H1 (cell line): Measurements from ENCODE around the gene HOXA6.

ENCODE experiments used
- ASH2L ChIP-seq: fragments of 200-600, 300-600 bp; sonication (generic); IDR thresholded peaks from one replicate; pipeline ENCODE4 v1.7.1; 2017; ENCODE audit warnings: low read length
- CHD2 ChIP-seq: IDR thresholded peaks from 2 replicates; pipeline ENCODE4 v1.6.1; 2012; ENCODE audit warnings: low read length, improper control_type of control experiment
- CTBP2 ChIP-seq: IDR thresholded peaks from 2 replicates; pipeline ENCODE4 v1.7.0; 2011; ENCODE audit warnings: borderline replicate concordance, mild to moderate bottlenecking, moderate library complexity, mixed read lengths, low read length; ENCODE audit not compliant: insufficient read depth, insufficient read length
- CTCF ChIP-seq, 3 experiments: IDR thresholded peaks; 1 replicate in 2 of 3; 2 replicates in 1 of 3; pipeline versions ENCODE4 v1.5.1 to v1.6.1; 2011; ENCODE audit warnings: low read length in 3 of 3, mild to moderate bottlenecking in 3 of 3, inconsistent platforms in 2 of 3, low read depth in 1 of 3, moderate library complexity in 1 of 3; ENCODE audit not compliant: insufficient read depth in 1 of 3; ENCODE audit errors: control extremely low read depth in 1 of 3
- EZH2 ChIP-seq: fragments of 200-600 bp; sonication (generic); IDR thresholded peaks from 2 replicates; pipeline ENCODE4 v1.7.1; 2012; ENCODE audit warnings: low read depth, mild to moderate bottlenecking, moderate library complexity, low read length, inconsistent platforms; ENCODE audit not compliant: severe bottlenecking
- JUND ChIP-seq: IDR thresholded peaks from 2 replicates; pipeline ENCODE4 v1.6.1; 2011; ENCODE audit warnings: mild to moderate bottlenecking, improper control_type of control experiment, low read length
- TAF7 ChIP-seq: optimal IDR thresholded peaks from 2 replicates; pipeline ENCODE3; 2011; ENCODE audit warnings: low read depth, mild to moderate bottlenecking, inconsistent platforms, low read length, moderate library complexity, borderline replicate concordance
- USF2 ChIP-seq: IDR thresholded peaks from 2 replicates; pipeline ENCODE4 v1.6.1; 2011; ENCODE audit warnings: low read length, improper control_type of control experiment

- no peak for TF ChIP-seq CTCF (IDR thresholded peaks at IDR 0.05; ENCODE audit: control extremely low read depth in 1 of 3, insufficient read depth in 1 of 3, low read depth in 1 of 3, low read length in 3 of 3)
- TF ChIP-seq CTBP2, result peak; percentile 41
- TF ChIP-seq USF2, result no peak
- TF ChIP-seq ASH2L, result no peak
- TF ChIP-seq EZH2, result peak; percentile 98
- TF ChIP-seq TAF7, result no peak
- TF ChIP-seq JUND, result no peak
- no peak for TF ChIP-seq CHD2
Observed at GRCh38 chr7:27103489-27104226, 43.9 kb downstream of the HOXA6 start.
